ENCODE data around the gene PLSCR1. TPM values are rescaled to one million over a fixed set of nuclear protein-coding genes. Genes with fewer than 3 reads are reported as not detected.

The PLSCR1 gene
- total and polyA plus RNA-seq, 2 of the 4 experiments (the other 2 are of a cell fraction): 5.6 to 13.2 TPM

DNA sequence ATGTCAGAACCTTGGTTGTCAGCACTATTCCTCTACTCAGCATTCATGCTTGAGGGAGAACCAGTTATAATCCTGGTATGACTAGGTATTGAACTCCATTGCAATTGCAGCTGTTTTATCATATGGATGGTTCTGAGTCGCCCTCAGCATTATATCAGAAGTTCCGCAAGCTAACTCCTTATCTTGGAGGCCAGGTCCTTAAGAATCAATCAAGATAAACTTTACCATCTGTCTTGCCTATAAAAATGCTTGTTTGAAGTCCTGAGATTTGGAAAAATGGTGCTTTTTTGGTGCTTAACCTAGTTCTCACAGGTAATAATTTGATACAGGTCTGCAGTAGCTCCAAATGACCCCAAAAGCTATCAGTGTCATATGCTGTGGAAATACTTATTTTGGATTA lies 16.3 kb upstream of the PLSCR1 start:
- H4K5ac ChIP-seq (ENCODE audit: low read depth, low read length): no peak overlapping the region
- H2AFZ ChIP-seq (replicated peaks; ENCODE audit: low read length, poor library complexity): no peak overlapping the region
- no peak for TF ChIP-seq BHLHE40 (IDR thresholded peaks at IDR 0.05; ENCODE audit: low read depth, low read length)
- TF ChIP-seq CHD1 (IDR thresholded peaks at IDR 0.05; ENCODE audit: low read depth, low read length): no peak
- TF ChIP-seq ELK1 (IDR thresholded peaks at IDR 0.05; ENCODE audit: borderline replicate concordance, low read depth, low read length): no peak
- TF ChIP-seq, protein P1, sequence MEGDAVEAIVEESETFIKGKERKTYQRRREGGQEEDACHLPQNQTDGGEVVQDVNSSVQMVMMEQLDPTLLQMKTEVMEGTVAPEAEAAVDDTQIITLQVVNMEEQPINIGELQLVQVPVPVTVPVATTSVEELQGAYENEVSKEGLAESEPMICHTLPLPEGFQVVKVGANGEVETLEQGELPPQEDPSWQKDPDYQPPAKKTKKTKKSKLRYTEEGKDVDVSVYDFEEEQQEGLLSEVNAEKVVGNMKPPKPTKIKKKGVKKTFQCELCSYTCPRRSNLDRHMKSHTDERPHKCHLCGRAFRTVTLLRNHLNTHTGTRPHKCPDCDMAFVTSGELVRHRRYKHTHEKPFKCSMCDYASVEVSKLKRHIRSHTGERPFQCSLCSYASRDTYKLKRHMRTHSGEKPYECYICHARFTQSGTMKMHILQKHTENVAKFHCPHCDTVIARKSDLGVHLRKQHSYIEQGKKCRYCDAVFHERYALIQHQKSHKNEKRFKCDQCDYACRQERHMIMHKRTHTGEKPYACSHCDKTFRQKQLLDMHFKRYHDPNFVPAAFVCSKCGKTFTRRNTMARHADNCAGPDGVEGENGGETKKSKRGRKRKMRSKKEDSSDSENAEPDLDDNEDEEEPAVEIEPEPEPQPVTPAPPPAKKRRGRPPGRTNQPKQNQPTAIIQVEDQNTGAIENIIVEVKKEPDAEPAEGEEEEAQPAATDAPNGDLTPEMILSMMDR (conservative IDR thresholded peaks at IDR 0.05; ENCODE audit: low read depth, low read length): no peak
- no peak for TF ChIP-seq RCOR1 (IDR thresholded peaks at IDR 0.05; ENCODE audit: insufficient replicate concordance, low read length)
- TF ChIP-seq FOS (IDR thresholded peaks at IDR 0.05; ENCODE audit: low read depth, low read length): no peak
- TF ChIP-seq RFX5 (IDR thresholded peaks at IDR 0.05; ENCODE audit: low read depth, low read length): no peak
- TF ChIP-seq SMC3 (IDR thresholded peaks at IDR 0.05; ENCODE audit: low read depth, low read length): no peak
- TF ChIP-seq USF2 (IDR thresholded peaks at IDR 0.05; ENCODE audit: low read depth, low read length): no peak
- TF ChIP-seq MAFK (IDR thresholded peaks at IDR 0.05; ENCODE audit: low read depth, low read length): no peak
- TF ChIP-seq CEBPB (IDR thresholded peaks at IDR 0.05; ENCODE audit: low read depth, low read length): no peak
- TF ChIP-seq POLR2A (IDR thresholded peaks at IDR 0.05; ENCODE audit: low read depth, low read length): no peak
- TF ChIP-seq MXI1 (IDR thresholded peaks at IDR 0.05; ENCODE audit: borderline replicate concordance, low read depth, low read length): no peak
- TF ChIP-seq RAD21 (IDR thresholded peaks at IDR 0.05; ENCODE audit: low read length): no peak
- no peak overlapping the region for H3K4ac ChIP-seq (ENCODE audit: low read depth, low read length)
- no peaks in the 10 kb centered on the region; the same call in 1 of the 2 replicates for H3K27me3 ChIP-seq (ENCODE audit: control insufficient read depth, insufficient read depth, low read length)
- CTCF ChIA-PET: no interaction called here
- H3K18ac ChIP-seq (ENCODE audit: low read depth, low read length): no peak overlapping the region
- no CpG with 5 or more reads among the region's 2 CpGs for WGBS, 2 experiments (ENCODE audit: extremely low coverage in 2 of 2, insufficient read length in 1 of 2)
- H3K9me3 ChIP-seq (ENCODE audit: control insufficient read depth, insufficient read depth, low read length): no peaks in the 10 kb centered on the region
- H3K14ac ChIP-seq (replicated peaks; ENCODE audit: low read depth, low read length): no peak overlapping the region
- H3K27ac ChIP-seq (ENCODE audit: insufficient read depth, low read length): no peak overlapping the region
- no peak overlapping the region for H3K56ac ChIP-seq (ENCODE audit: extremely low read depth, insufficient read depth, low read length)
- H2BK15ac ChIP-seq (ENCODE audit: low read depth, low read length): no peak overlapping the region
- no peaks in the 10 kb centered on the region for H3K79me1 ChIP-seq (ENCODE audit: low read depth in 1 of 2, low read length in 2 of 2)
- no peak overlapping the region for H2BK5ac ChIP-seq (ENCODE audit: low read depth, low read length, poor library complexity, severe bottlenecking)
- no peak overlapping the region for H4K91ac ChIP-seq (ENCODE audit: insufficient read depth, low read depth, low read length)
- no peaks in the 10 kb centered on the region for H4K20me1 ChIP-seq (ENCODE audit: insufficient read depth, low read length)
- H3K9me1 ChIP-seq (ENCODE audit: insufficient read depth, low read length): no peaks in the 10 kb centered on the region
- intact Hi-C loops (cut with micrococcal nuclease): no loop called here
- in situ Hi-C loops (cut with MboI; ENCODE audit: low sequenced_read_pairs): no loop called here
- no peak for ATAC-seq (ENCODE audit: low read depth)
- no peak overlapping the region for H2AK5ac ChIP-seq (ENCODE audit: low read depth, low read length)
- no peak overlapping the region for H3K23ac ChIP-seq (ENCODE audit: low read depth, low read length)
- dilution Hi-C loops (cut with HindIII; ENCODE audit: low sequenced_read_pairs, unreplicated experiment): no loop called here
- no TSS peak for BruUV-seq (replicated peaks)
- H3K4me2 ChIP-seq (ENCODE audit: low read depth, low read length): no peak overlapping the region
- POLR2A ChIA-PET (ENCODE audit: unreplicated experiment): no interaction called here
- no peak overlapping the region for H2AK9ac ChIP-seq (replicated peaks; ENCODE audit: low read depth, low read length, poor library complexity)
- no peaks in the 10 kb centered on the region for H3K4me1 ChIP-seq (ENCODE audit: control insufficient read depth, insufficient read depth, low read length)
- H3K4me3 ChIP-seq (ENCODE audit: insufficient read depth, low read depth, low read length): no peak overlapping the region
- H3K36me3 ChIP-seq (ENCODE audit: control insufficient read depth, insufficient read depth, low read length): no peaks in the 10 kb centered on the region; the same call in 1 of the 2 replicates
- DNase-seq: no peak
- H2BK20ac ChIP-seq (ENCODE audit: low read depth, low read length): no peak overlapping the region
- H2BK120ac ChIP-seq (ENCODE audit: low read depth, low read length): no peak overlapping the region
- H3K9ac ChIP-seq (ENCODE audit: low read depth, low read length): no peak overlapping the region
- H4K8ac ChIP-seq (ENCODE audit: low read depth in 2 of 2, low read length in 2 of 2): no peak overlapping the region

All from IMR-90 (cell line).